Keratinocyte (primary cell): ENCODE results near the gene TOP3B. TPM values are rescaled to one million over a fixed set of nuclear protein-coding genes. Genes with fewer than 3 reads are reported as not detected.

ENCODE experiments used
- DNase-seq: peaks from one replicate; pipeline ENCODE4 v3.0.0-alpha.2; 2011; ENCODE audit warnings: low read depth, missing footprints, low spot score
- FAIRE-seq: peaks from 2 replicates; lab custom pipeline; 2011; peaks lifted over from hg19 to GRCh38; lab: Jason Lieb, UNC
- H2AFZ ChIP-seq: 2 replicates; pipeline ENCODE4 v1.6.0; 2012; ENCODE audit warnings: low read length, control low read depth, inconsistent platforms; ENCODE audit not compliant: control insufficient read depth
- H3K27ac ChIP-seq: 2 replicates; pipeline ENCODE4 v1.5.1; 2011; ENCODE audit warnings: low read length; ENCODE audit not compliant: control insufficient read depth, insufficient read depth
- H3K27me3 ChIP-seq: 3 replicates; pipeline ENCODE4 v1.6.0; 2011; ENCODE audit warnings: low read length; ENCODE audit not compliant: control insufficient read depth, insufficient read depth; ENCODE audit errors: extremely low read depth
- H3K36me3 ChIP-seq, 2 experiments: 2 replicates in 1 of 2; 3 replicates in 1 of 2; pipeline ENCODE4 v1.5.1; 2011; ENCODE audit warnings: low read length in 2 of 2, mild to moderate bottlenecking in 1 of 2; ENCODE audit not compliant: control insufficient read depth in 2 of 2, insufficient read depth in 2 of 2; ENCODE audit errors: extremely low read depth in 1 of 2
- H3K4me1 ChIP-seq: 3 replicates; pipeline ENCODE4 v1.5.1; 2011; ENCODE audit warnings: low read length; ENCODE audit not compliant: control insufficient read depth, insufficient read depth; ENCODE audit errors: extremely low read depth
- H3K4me2 ChIP-seq: 3 replicates; pipeline ENCODE4 v1.6.0; 2011; ENCODE audit warnings: low read depth, low read length; ENCODE audit not compliant: control insufficient read depth, insufficient read depth; ENCODE audit errors: extremely low read depth
- H3K4me3 ChIP-seq, 3 experiments: fragments of 200-600 bp in 1 of 3; sonication (generic) in 1 of 3; 2 replicates in 2 of 3; 3 replicates in 1 of 3; pipeline ENCODE4 v1.5.1; 2011 to 2016; ENCODE audit warnings: low read length in 3 of 3, mild to moderate bottlenecking in 3 of 3, control low read depth in 2 of 3, inconsistent platforms in 1 of 3, low read depth in 1 of 3, mixed read lengths in 1 of 3, mixed run types in 1 of 3, moderate library complexity in 1 of 3; ENCODE audit not compliant: control insufficient read depth in 2 of 3, insufficient read depth in 2 of 3; ENCODE audit errors: extremely low read depth in 1 of 3
- H3K79me2 ChIP-seq: 2 replicates; pipeline ENCODE4 v1.6.0; 2012; ENCODE audit warnings: low read length; ENCODE audit not compliant: control insufficient read depth, insufficient read depth
- H3K9ac ChIP-seq: 3 replicates; pipeline ENCODE4 v1.6.0; 2011; ENCODE audit warnings: low read length; ENCODE audit not compliant: control insufficient read depth, insufficient read depth; ENCODE audit errors: extremely low read depth
- H3K9me1 ChIP-seq: 3 replicates; pipeline ENCODE4 v1.6.0; 2011; ENCODE audit warnings: low read length; ENCODE audit not compliant: control insufficient read depth, insufficient read depth; ENCODE audit errors: extremely low read depth
- H3K9me3 ChIP-seq: 2 replicates; pipeline ENCODE4 v1.5.1; 2012; ENCODE audit warnings: low read depth, low read length; ENCODE audit not compliant: control insufficient read depth
- H4K20me1 ChIP-seq: 3 replicates; pipeline ENCODE4 v1.6.0; 2011; ENCODE audit warnings: low read length; ENCODE audit not compliant: control insufficient read depth, insufficient read depth; ENCODE audit errors: extremely low read depth
- EZH2 ChIP-seq: IDR thresholded peaks from one replicate; pipeline ENCODE4 v1.6.1; 2012; ENCODE audit warnings: inconsistent platforms, mild to moderate bottlenecking, low read length, moderate library complexity
- dilution Hi-C: fragments of 300-500 bp; cut with MboI; formaldehyde crosslinking; loops from one replicate; pipeline ENCODE4 v1.7.0; 2020; ENCODE audit warnings: low sequenced_read_pairs; ENCODE audit not compliant: extremely low pct_ligation_motif_present
- polyA plus RNA-seq, 5 experiments: library from polyadenylated mRNA; depleted of rRNA in 3 of 5; stranded (reverse) in 3 of 5; stranded (forward) in 1 of 5; unstranded in 1 of 5; fragments of >200 nt; gene quantifications; 1 replicate in 1 of 5; 2 replicates in 3 of 5; 3 replicates in 1 of 5; pipeline versions ENCODE4 v1.2.1 to v1.2.3, GENCODE V29; 2011 to 2012; ENCODE audit warnings: missing spikeins in 2 of 5, low read depth in 1 of 5, low replicate concordance in 1 of 5
- TF ChIP-seq, protein P1 (sequence below), 3 experiments: IDR thresholded peaks in 1 of 3; conservative IDR thresholded peaks in 1 of 3; optimal IDR thresholded peaks in 1 of 3; 2 replicates in 2 of 3; 3 replicates in 1 of 3; pipeline versions ENCODE3 to v1.5.1; 2011; ENCODE audit warnings: low read length in 3 of 3, mild to moderate bottlenecking in 3 of 3, moderate library complexity in 2 of 3, control low read depth in 1 of 3, inconsistent platforms in 1 of 3; ENCODE audit not compliant: insufficient read depth in 2 of 3; ENCODE audit errors: extremely low read depth in 1 of 3

Gene TOP3B
- polyA plus RNA-seq, 1 donor (not counting 4 experiments of a cell fraction or from before 2014, with no cell fraction given), result 13.8 TPM

- DNase-seq (peak; percentile 44), FAIRE-seq (peak; percentile 90)
- Histone ChIP-seq H3K27ac (peak overlapping the region; percentile 95), H3K27me3 (no peaks in the 10 kb centered on the region), H3K4me1 (peaks cover 42% of the 10 kb centered on the region), H3K9ac (peak overlapping the region; percentile 72), H4K20me1 (no peaks in the 10 kb centered on the region), H3K4me3 (peak overlapping the region in 1 of 3 experiments; percentile 23), H3K9me3 (no peaks in the 10 kb centered on the region), H3K79me2 (peaks cover 9% of the 10 kb centered on the region), H3K4me2 (peak overlapping the region; percentile 84), H3K9me1 (no peaks in the 10 kb centered on the region), H3K36me3 (peaks cover 8 to 32% of the 10 kb centered on the region in 2 experiments), H2AFZ (peak overlapping the region; percentile 72)
- TF ChIP-seq, protein P1, sequence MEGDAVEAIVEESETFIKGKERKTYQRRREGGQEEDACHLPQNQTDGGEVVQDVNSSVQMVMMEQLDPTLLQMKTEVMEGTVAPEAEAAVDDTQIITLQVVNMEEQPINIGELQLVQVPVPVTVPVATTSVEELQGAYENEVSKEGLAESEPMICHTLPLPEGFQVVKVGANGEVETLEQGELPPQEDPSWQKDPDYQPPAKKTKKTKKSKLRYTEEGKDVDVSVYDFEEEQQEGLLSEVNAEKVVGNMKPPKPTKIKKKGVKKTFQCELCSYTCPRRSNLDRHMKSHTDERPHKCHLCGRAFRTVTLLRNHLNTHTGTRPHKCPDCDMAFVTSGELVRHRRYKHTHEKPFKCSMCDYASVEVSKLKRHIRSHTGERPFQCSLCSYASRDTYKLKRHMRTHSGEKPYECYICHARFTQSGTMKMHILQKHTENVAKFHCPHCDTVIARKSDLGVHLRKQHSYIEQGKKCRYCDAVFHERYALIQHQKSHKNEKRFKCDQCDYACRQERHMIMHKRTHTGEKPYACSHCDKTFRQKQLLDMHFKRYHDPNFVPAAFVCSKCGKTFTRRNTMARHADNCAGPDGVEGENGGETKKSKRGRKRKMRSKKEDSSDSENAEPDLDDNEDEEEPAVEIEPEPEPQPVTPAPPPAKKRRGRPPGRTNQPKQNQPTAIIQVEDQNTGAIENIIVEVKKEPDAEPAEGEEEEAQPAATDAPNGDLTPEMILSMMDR (optimal IDR thresholded peaks at IDR 0.05 in 1 of 3, IDR thresholded peaks at IDR 0.05 in 1 of 3, conservative IDR thresholded peaks at IDR 0.05 in 1 of 3; ENCODE audit: extremely low read depth in 1 of 3, insufficient read depth in 2 of 3, low read length in 3 of 3), result no peak
- TF ChIP-seq EZH2, result no peak
- dilution Hi-C loops, result no loop called here
Measured at GRCh38 chr22:21942407-21943343, 39.9 kb downstream of the TOP3B start.

DNA sequence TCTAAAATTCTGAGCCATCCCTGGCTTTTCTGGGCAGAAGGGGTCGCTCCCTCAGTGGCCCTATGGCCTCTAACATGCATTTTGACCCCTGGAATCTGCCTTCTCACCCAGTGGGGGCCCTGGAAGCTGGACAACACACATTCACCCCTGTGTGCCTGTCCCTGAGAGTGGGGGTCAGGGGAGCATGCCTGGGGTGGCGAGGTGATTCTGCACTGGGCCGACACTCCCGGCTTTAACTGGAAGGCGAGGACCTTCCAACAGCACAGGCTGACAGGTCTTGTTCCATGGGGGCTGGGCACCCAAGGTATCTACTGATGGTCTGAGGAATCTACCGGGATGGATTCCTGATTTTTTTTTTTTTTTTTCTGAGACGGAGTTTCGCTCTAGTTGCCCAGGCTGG is 40.7 kb downstream of the TOP3B start:
- Histone ChIP-seq H3K27me3 (no peaks in the 10 kb centered on the region), H3K9ac (peak overlapping the region; percentile 72), H3K27ac (peak overlapping the region; percentile 95), H3K9me1 (no peaks in the 10 kb centered on the region), H3K4me2 (peak overlapping the region; percentile 84), H4K20me1 (no peaks in the 10 kb centered on the region), H3K79me2 (peaks cover 9% of the 10 kb centered on the region), H2AFZ (no peak overlapping the region), H3K36me3 (peaks cover 8 to 37% of the 10 kb centered on the region in 2 experiments), H3K4me3 (no peak overlapping the region), H3K9me3 (no peaks in the 10 kb centered on the region), H3K4me1 (peaks cover 42% of the 10 kb centered on the region)
- dilution Hi-C loops, result no loop called here
- DNase-seq, result no peak
- FAIRE-seq, result no peak
- TF ChIP-seq EZH2, result no peak
- TF ChIP-seq, protein P1 (optimal IDR thresholded peaks at IDR 0.05 in 1 of 3, IDR thresholded peaks at IDR 0.05 in 1 of 3, conservative IDR thresholded peaks at IDR 0.05 in 1 of 3; ENCODE audit: extremely low read depth in 1 of 3, insufficient read depth in 2 of 3, low read length in 3 of 3), result no peak
